HepG2 (cell line): ENCODE results near the gene SLC20A1. TPM values are rescaled to one million over a fixed set of nuclear protein-coding genes. Genes with fewer than 3 reads are reported as not detected.
A peak's percentile ranks its signal among the peaks of the same experiment; 100 is the strongest.

Experiments
- BORCS8-MEF2B ChIP-seq: sonication (generic); formaldehyde crosslinking; IDR thresholded peaks from 2 replicates; pipeline ENCODE4 v1.8.0; 2022; ENCODE audit warnings: mild to moderate bottlenecking, missing genetic modification reagents
- GATAD2A ChIP-seq: IDR thresholded peaks from 2 replicates; pipeline ENCODE4 v1.6.1; 2016
- IKZF1 ChIP-seq: fragments of 450-650 bp; IDR thresholded peaks from 2 replicates; pipeline ENCODE4 v1.7.1; 2016
- JUND ChIP-seq: sonication (generic); formaldehyde crosslinking; IDR thresholded peaks from 2 replicates; pipeline ENCODE4 v1.8.0; 2022; ENCODE audit warnings: mild to moderate bottlenecking, missing genetic modification reagents
- NFATC3 ChIP-seq: sonication (generic); formaldehyde crosslinking; IDR thresholded peaks from 2 replicates; pipeline ENCODE4 v1.5.1; 2020; ENCODE audit warnings: mild to moderate bottlenecking, missing genetic modification reagents
- NFIC ChIP-seq: IDR thresholded peaks from 2 replicates; pipeline ENCODE4 v1.6.1; 2012; ENCODE audit warnings: mild to moderate bottlenecking, low read length, inconsistent platforms
- PBX2 ChIP-seq: IDR thresholded peaks from 2 replicates; pipeline ENCODE4 v1.6.1; 2016; ENCODE audit warnings: control low read depth
- RXRA ChIP-seq: sonication (generic); formaldehyde crosslinking; IDR thresholded peaks from 2 replicates; pipeline ENCODE4 v1.5.1; 2020; ENCODE audit warnings: missing genetic modification reagents
- SMAD1 ChIP-seq: sonication (generic); formaldehyde crosslinking; IDR thresholded peaks from 2 replicates; pipeline ENCODE4 v1.4.0; 2020; ENCODE audit warnings: missing genetic modification reagents, low read depth, mild to moderate bottlenecking, borderline replicate concordance
- SNRNP70 ChIP-seq: fragments of 200-400 bp; formaldehyde crosslinking; IDR thresholded peaks from 2 replicates; pipeline ENCODE4 v1.6.1; 2017; ENCODE audit warnings: mild to moderate bottlenecking, low read depth, low read length, moderate library complexity
- USF2 ChIP-seq, 2 experiments: sonication (generic) in 1 of 2; formaldehyde crosslinking in 1 of 2; IDR thresholded peaks; 2 replicates each; pipeline versions ENCODE4 v1.5.1 to v1.6.1; 2011 to 2020; ENCODE audit warnings: borderline replicate concordance in 1 of 2, low read depth in 1 of 2, low read length in 1 of 2, mild to moderate bottlenecking in 1 of 2, missing genetic modification reagents in 1 of 2, moderate library complexity in 1 of 2
- ZMYM3 ChIP-seq: sonication (generic); formaldehyde crosslinking; IDR thresholded peaks from 2 replicates; pipeline ENCODE4 v1.5.1; 2020; ENCODE audit warnings: mild to moderate bottlenecking, missing genetic modification reagents
- ZNF256 ChIP-seq: sonication (generic); formaldehyde crosslinking; conservative IDR thresholded peaks from 2 replicates; pipeline ENCODE4 v1.4.0; 2020; ENCODE audit warnings: missing genetic modification reagents
- ZNF451 ChIP-seq: sonication (generic); formaldehyde crosslinking; IDR thresholded peaks from 2 replicates; pipeline ENCODE4 v1.5.0; 2020; ENCODE audit warnings: mild to moderate bottlenecking, missing genetic modification reagents
- ZNF773 ChIP-seq: sonication (generic); formaldehyde crosslinking; IDR thresholded peaks from 2 replicates; pipeline ENCODE4 v1.4.0; 2020; ENCODE audit warnings: missing genetic modification reagents, borderline replicate concordance
- polyA plus RNA-seq, 8 experiments: library from polyadenylated mRNA; depleted of rRNA in 3 of 8; stranded (reverse) in 7 of 8; unstranded in 1 of 8; fragments of >200 nt; fragmentation: Illumina TruSeq in 4 of 8; extraction: Trizol in 4 of 8; gene quantifications; 2 replicates each; pipeline versions ENCODE4 v1.2.1 to v1.2.3, GENCODE V29; 2011 to 2016; ENCODE audit warnings: low read depth in 4 of 8, missing spikeins in 1 of 8, mixed read lengths in 1 of 8; ENCODE audit not compliant: insufficient read depth in 1 of 8
- total RNA-seq, 5 experiments: library from RNA; depleted of rRNA; stranded (reverse); fragments of >200 nt; fragmentation: Illumina TruSeq; extraction: Trizol; gene quantifications; 2 replicates each; pipeline ENCODE4 v1.2.3, GENCODE V29; 2016; ENCODE audit warnings: low read depth in 1 of 5
- TF ChIP-seq, protein P1 (sequence below): sonication (generic); formaldehyde crosslinking; IDR thresholded peaks from 2 replicates; pipeline ENCODE4 v1.4.0; 2020; ENCODE audit warnings: missing genetic modification reagents, borderline replicate concordance
- TF ChIP-seq, protein P2 (sequence below): sonication (generic); formaldehyde crosslinking; IDR thresholded peaks from 2 replicates; pipeline ENCODE4 v1.4.0; 2020; ENCODE audit warnings: mild to moderate bottlenecking, missing genetic modification reagents
- TF ChIP-seq, protein P3 (sequence below): sonication (generic); formaldehyde crosslinking; IDR thresholded peaks from 2 replicates; pipeline ENCODE4 v1.8.1; 2023; ENCODE audit warnings: mild to moderate bottlenecking, missing genetic modification reagents

The SLC20A1 gene
- total and polyA plus RNA-seq, 2 of the 13 experiments (the other 11 are each of a cell fraction or from before 2014, with no cell fraction given), result 54.0 to 85.9 TPM

DNA sequence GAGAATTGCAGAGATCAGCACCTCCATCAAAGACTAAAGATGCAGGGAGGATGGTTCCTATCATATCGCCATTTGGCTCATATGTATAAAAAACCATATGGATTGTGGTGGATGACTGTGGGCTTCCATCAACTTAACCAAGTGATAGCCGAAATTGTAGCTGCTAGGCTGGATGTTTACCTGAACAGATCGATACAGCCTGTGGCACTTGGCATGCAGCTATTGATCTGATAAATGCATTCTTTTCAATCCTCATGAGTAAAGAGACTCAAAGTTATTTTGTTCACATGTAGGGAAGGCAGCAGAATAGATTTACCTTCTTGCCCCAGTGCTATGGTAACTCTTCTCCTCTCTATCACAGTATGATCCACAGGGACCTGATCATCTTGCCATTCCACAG lies 42.8 kb upstream of the SLC20A1 start (continued):
- TF ChIP-seq, protein P1, sequence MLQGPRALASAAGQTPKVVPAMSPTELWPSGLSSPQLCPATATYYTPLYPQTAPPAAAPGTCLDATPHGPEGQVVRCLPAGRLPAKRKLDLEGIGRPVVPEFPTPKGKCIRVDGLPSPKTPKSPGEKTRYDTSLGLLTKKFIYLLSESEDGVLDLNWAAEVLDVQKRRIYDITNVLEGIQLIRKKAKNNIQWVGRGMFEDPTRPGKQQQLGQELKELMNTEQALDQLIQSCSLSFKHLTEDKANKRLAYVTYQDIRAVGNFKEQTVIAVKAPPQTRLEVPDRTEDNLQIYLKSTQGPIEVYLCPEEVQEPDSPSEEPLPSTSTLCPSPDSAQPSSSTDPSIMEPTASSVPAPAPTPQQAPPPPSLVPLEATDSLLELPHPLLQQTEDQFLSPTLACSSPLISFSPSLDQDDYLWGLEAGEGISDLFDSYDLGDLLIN (CRISPR knock-in tag), result no peak
- TF ChIP-seq GATAD2A (CRISPR knock-in tag), result peak; percentile 78
- TF ChIP-seq PBX2 (CRISPR knock-in tag), result no peak
- no peak for TF ChIP-seq RXRA (CRISPR knock-in tag)
- TF ChIP-seq ZNF256, result no peak
- no peak for TF ChIP-seq SMAD1 (CRISPR knock-in tag)
- TF ChIP-seq ZNF773, result no peak
- no peak for TF ChIP-seq ZMYM3 (CRISPR knock-in tag)
- no peak for TF ChIP-seq BORCS8-MEF2B
- TF ChIP-seq, protein P2, sequence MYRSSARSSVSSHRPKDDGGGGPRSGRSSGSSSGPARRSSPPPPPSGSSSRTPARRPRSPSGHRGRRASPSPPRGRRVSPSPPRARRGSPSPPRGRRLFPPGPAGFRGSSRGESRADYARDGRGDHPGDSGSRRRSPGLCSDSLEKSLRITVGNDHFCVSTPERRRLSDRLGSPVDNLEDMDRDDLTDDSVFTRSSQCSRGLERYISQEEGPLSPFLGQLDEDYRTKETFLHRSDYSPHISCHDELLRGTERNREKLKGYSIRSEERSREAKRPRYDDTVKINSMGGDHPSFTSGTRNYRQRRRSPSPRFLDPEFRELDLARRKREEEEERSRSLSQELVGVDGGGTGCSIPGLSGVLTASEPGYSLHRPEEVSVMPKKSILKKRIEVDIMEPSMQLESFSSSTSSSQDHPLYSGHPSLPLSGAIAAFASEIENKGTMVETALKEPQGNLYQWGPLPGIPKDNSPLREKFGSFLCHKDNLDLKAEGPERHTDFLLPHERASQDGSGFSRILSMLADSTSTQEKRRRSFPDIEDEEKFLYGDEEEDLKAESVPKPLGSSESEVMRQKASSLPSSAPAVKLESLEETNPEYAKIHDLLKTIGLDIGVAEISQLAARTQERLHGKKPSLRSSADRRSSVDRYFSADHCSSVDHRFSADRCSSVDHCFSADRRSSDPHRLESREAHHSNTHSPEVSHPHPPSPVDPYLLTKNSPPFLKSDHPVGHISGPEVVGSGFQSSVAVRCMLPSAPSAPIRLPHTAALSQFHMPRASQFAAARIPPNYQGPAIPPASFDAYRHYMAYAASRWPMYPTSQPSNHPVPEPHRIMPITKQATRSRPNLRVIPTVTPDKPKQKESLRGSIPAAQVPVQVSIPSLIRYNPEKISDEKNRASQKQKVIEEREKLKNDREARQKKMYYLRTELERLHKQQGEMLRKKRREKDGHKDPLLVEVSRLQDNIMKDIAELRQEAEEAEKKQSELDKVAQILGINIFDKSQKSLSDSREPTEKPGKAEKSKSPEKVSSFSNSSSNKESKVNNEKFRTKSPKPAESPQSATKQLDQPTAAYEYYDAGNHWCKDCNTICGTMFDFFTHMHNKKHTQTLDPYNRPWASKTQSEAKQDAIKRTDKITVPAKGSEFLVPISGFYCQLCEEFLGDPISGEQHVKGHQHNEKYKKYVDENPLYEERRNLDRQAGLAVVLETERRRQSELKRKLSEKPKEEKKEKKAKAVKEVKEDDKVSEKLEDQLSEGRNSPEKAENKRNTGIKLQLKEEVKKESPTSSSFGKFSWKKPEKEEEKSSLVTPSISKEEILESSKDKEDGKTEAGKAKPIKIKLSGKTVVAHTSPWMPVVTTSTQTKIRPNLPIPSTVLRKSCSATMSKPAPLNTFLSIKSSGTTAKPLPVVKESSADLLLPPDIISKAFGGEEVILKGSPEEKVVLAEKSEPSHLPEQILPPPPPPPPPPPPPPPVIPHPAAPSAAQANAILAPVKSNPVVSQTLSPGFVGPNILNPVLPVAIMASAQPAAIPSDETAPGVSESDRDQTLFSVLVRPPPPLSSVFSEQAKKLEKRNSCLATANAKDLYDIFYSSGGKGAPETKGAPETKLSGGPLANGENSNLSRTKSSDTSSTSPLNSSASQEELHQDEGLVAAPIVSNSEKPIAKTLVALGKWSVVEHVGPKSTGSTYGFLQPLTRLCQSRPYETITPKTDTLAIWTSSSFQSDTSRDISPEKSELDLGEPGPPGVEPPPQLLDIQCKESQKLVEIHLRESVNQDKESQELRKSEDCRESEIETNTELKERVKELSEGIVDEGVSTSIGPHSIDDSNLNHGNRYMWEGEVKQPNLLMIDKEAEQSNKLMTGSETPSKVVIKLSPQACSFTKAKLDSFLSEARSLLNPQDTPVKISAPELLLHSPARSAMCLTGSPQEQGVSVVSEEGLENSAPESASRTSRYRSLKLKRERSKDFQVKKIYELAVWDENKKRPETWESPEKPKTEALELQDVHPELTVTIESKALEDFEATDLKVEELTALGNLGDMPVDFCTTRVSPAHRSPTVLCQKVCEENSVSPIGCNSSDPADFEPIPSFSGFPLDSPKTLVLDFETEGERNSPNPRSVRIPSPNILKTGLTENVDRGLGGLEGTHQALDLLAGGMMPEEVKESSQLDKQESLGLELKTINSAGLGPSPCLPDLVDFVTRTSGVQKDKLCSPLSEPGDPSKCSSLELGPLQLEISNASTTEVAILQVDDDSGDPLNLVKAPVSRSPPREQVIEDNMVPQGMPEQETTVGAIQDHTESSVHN (CRISPR knock-in tag), result no peak
- TF ChIP-seq IKZF1, result no peak
- TF ChIP-seq, protein P3, sequence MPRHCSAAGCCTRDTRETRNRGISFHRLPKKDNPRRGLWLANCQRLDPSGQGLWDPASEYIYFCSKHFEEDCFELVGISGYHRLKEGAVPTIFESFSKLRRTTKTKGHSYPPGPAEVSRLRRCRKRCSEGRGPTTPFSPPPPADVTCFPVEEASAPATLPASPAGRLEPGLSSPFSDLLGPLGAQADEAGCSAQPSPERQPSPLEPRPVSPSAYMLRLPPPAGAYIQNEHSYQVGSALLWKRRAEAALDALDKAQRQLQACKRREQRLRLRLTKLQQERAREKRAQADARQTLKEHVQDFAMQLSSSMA (CRISPR knock-in tag), result no peak
- no peak for TF ChIP-seq ZNF451 (CRISPR knock-in tag)
- no peak for TF ChIP-seq NFIC
- no peak for TF ChIP-seq NFATC3 (CRISPR knock-in tag)
- no peak for TF ChIP-seq SNRNP70
- no peak for TF ChIP-seq USF2 (IDR thresholded peaks at IDR 0.05; ENCODE audit: low read depth, low read length)
- TF ChIP-seq USF2 (CRISPR knock-in tag; IDR thresholded peaks at IDR 0.05; ENCODE audit: borderline replicate concordance), result no peak
- TF ChIP-seq JUND (CRISPR knock-in tag), result no peak
